HG02642 (cell line): ENCODE data around the gene ANKMY1.

Source experiments
- ATAC-seq: cut with Tn5 transposase; IDR thresholded peaks from one replicate; pipeline ENCODE4 v1.9.1; 2021; ENCODE audit warnings: mild to moderate bottlenecking; ENCODE audit not compliant: unreplicated experiment, poor library complexity

Gene ANKMY1, protein sequence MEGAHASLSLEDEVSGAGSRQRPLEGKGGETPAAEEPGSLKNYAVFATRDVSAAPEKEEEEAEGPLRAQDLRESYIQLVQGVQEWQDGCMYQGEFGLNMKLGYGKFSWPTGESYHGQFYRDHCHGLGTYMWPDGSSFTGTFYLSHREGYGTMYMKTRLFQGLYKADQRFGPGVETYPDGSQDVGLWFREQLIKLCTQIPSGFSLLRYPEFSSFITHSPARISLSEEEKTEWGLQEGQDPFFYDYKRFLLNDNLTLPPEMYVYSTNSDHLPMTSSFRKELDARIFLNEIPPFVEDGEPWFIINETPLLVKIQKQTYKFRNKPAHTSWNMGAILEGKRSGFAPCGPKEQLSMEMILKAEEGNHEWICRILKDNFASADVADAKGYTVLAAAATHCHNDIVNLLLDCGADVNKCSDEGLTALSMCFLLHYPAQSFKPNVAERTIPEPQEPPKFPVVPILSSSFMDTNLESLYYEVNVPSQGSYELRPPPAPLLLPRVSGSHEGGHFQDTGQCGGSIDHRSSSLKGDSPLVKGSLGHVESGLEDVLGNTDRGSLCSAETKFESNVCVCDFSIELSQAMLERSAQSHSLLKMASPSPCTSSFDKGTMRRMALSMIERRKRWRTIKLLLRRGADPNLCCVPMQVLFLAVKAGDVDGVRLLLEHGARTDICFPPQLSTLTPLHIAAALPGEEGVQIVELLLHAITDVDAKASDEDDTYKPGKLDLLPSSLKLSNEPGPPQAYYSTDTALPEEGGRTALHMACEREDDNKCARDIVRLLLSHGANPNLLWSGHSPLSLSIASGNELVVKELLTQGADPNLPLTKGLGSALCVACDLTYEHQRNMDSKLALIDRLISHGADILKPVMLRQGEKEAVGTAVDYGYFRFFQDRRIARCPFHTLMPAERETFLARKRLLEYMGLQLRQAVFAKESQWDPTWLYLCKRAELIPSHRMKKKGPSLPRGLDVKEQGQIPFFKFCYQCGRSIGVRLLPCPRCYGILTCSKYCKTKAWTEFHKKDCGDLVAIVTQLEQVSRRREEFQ

DNA sequence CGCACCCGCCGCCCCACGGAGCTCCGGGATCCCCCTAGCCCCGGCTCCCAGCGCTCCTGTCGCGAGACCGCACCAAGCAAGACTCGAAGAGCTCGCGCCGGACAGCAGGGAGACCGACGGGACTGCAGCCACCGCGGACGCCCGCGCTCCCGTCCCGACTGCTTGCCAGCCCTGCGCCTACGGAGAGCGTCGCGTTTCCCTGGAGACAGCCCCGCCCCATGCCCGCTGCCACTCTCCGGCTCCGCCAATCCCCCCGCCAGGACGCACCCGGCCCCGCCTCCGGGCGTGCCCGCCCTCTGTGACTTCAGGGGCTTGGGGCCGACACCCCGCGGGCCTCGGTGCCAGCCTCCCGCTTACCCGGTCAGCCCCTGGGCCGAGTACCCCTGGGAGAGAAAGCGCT lies at the start of gene ANKMY1:
Gene ANKMY1 (minus strand): TSS at position 181 of the 400 bp plus-strand sequence. CDS start 653 bp downstream, outside the sequence.
- no peak for ATAC-seq

DNA sequence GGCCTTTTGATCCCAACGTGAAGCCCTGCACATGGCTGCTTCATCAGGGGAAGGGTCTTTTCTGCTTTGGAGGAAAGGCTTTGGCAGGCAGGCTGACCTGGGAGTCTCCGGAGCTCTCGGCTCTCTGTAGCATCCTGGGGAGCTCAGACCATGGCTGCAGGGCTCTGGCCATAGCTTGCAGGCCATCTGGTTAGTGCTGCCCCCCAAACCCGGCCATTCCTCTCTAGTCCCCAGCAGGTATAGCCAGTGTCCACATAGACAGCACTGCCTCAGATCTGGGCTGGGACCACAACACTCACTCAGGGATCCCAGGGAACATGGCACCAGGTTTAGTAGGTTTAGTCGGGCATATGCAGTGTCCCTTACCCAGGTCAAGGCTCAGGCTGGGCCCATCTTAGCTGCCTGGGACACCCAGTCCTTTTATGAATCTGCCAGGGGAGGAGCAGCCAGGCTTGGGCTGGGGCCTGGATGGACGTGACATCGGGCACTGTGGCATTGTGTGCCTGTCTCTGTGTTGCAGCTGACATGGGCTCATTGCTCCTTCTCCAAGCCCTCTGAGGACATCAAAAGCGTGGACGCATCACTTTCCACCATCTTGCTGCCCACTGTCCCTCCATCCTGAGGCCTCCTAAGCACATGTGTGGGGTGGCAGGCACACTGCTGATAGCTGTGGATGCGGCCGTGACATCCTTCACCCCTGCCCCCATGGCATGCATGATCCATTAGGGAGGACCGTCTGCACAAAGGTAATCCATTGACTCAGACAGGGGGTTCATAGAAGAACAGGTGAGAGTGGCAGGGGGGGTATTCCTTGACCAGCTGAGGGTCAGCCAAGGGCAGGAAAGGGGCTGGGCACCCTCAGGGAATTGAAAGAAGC lies 48.3 kb upstream of the ANKMY1 start:
- no peak for ATAC-seq

DNA sequence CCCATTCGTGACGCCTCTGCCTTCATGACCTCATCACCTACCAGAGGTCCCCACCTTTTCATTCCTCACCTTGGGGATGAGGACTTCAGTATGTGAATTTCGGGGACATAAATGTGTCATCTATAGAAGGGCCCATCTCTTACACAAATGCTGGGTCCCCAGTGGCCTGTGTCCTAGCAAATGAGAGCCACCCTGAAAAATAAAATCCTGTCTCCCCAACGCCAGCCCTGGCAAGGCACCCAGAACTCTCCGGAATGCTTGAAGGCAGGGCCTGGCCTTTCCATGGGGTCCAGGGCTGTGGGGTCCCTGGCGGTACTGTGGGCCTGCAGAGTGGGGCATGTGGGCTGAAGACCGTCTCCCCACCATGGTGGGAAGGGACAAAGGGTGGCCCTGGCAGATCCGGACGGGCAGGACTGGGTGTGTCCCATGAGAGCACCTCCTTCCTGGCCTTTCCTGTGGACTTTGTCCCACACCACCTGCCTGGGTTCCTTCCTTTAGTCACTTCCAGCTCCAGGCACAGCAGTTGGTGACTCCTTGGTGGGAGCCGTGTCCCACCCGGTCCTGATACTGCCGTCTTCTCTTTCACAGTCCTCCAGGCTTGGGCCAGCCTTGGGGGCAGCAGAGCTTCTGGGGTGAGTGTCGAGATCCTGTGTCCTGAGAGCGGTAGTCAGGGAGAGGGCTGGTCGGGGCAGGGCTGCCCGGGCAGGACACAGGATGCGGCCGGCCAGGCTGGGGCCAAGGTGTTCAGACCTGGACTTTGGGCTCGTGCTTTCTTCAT lies 47.3 kb upstream of the ANKMY1 start:
- ATAC-seq: no peak

DNA sequence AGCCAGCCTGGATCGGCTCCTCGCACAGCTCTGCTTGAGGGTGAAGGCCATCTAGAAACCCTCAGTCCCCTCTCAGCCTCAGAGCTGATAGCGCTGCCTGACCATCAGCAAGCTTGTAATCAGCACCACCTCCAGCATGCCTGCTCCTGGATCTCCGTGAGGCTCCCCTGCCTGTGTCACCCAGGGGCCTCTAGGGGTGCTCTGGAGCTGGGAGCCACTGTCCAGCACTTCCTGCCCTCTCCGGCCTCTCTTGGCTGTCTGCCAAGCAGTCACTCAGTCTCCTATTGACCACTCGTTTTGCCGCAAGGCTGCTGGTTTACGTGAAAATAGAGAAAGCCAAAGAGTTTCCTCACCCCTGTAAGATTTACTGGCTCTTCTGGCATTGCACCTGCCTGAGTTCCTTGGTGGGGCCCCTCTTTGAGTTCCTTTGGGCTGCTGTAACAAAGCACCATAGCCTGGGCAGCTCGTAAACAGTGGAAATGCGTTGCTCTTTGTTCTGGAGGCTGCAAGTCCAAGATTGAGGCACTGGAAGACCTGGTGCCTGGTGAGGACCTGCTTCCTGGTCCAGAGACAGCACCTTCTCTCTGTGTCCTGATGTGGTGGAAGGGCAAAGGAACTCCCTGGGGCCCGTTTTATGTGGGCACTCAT lies 46.6 kb upstream of the ANKMY1 start:
- ATAC-seq: no peak

DNA sequence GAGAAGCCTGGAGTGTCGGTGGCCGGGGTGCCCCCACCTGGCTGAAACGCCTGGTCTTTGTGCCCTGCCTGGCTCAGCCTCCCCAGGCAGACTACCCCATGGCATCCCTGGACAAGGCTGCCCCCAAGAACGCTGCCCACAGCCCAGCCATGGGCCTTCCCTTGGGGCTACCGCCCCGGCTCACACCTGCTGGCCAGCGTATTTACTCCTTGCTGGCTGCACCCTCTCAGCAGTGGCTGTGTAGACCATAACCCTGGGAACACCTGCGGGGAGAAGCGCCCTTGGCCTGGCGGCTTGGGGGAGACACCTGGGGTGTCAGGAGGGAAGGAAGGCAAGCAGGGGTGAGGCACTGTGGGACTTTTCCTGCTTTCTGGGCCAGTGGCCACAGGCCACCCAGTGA lies 46.1 kb upstream of the ANKMY1 start:
- ATAC-seq: no peak

DNA sequence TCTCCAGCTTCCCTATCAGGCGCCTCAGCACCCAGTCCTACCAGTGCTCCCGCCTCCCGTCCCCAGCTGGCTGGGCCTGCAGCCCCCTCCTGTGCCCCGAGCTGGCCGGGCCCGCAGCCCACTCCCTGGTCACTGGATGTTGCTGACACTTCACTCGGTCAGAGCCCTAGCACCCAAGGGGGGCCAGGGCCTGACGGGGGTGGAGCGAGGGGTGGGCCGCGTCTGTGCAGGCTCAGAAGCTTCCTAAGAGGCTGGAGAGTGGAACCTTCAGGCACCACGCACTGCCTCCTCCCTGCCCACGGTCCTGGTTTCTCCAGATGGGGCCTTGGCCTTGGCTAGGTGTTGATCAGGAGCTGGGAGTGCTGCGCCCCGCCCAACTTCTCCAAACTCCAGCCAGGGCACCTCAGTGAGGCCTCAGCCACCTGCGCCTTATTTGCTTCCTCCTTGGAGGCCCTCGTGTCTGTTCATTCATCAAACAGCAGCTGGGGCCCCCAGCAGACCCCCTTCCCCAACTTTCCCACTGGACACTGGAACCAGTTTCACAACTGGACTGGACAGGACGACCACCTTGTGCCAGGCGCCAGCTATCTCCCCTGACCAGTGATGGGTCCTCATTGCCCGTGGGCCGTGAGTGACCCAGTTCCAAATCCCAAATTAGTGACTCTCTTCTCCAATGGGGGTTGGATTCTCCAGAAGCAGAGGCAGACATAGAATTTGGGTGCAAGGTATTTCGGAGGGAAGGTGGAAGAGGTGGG lies 45.5 kb upstream of the ANKMY1 start:
- no peak for ATAC-seq

DNA sequence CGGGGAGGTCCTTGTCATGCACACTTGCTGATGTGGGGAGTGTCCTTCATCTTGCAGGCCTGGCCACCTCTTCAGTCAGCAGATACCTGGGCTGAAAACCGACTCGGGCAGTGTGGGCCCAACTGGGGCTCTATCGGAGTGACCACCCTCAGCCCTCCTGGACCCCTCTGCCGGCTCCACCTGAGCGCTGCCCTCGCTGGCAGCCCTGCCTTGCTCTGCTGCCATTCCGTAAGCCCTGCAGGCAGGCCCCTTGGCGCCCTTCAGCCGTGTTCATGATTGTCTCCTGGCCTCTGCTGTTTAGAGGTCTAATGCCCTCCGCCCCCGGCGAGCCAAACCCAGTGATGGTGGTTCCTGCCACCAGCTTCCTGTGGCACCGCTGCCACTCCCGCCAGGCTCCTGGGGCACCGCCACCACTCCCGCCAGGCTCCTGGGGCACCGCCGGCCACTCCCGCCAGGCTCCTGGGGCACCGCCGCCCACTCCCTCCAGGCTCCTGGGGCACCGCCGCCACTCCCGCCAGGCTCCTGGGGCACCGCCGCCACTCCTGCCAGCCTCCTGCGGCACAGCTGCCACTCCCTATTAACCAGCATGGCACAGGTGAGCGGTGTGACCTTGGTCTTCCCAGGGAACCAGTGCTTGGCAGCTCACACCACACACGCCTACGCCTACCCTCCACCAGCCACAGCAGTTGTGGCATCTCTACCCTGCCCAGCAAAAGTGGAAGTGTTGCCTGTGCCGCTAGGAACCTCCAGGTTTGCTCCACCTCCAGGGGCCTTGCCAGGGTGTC lies 44.7 kb upstream of the ANKMY1 start:
- ATAC-seq: no peak

DNA sequence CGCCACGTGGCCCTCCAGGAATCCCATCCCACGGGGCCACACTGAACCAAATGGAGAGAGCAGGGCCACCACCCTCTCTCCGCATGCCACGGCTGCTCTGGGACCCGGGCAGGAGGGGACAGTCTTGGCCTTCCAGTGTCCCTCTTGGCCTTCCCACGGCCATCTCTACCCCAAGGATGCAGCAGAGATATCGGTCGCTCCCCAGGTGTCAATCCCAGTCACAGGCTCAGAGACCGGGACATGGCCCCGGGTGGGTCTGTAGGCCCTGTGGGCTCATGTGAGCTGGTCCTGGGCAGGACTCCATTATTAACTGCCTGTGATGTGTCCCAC lies 44.0 kb upstream of the ANKMY1 start:
- ATAC-seq: no peak

DNA sequence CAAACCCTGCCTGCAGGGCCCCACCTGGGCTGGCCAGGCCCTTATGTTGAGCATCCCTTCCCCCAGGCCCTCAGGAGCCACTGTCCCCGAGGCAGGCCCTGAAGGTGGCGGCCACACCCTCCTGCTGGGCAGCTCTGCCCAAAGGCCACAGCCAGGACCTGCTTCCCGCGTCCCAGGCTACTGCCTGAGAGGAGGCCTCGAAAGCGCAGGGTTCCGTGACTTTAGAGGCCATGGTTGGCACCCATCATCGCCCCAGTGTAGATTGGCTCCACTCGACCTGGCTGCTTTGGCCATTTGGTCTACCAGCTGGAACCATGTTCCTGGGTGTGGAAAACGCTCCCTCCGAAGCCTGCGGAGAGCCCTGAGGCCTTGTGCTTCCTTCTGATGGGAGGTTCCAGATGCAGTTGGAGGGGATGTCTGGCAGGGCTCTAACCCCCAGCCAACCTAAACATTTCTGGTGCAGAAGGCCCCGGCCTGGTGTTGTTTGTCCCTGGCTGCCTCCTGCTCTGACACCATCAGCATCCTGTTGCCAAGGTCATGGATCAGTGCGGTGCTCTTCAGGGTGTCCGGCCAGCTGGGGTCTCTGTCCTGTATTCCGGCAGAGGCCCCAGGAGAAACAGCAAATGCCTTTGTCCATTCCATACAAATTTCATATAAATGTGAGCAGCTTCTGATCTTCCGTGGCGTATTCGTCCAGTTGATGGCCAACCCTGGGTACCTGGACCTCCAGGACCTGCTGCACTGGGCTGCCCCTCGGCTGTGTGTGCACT lies 43.5 kb upstream of the ANKMY1 start:
- ATAC-seq: no peak

DNA sequence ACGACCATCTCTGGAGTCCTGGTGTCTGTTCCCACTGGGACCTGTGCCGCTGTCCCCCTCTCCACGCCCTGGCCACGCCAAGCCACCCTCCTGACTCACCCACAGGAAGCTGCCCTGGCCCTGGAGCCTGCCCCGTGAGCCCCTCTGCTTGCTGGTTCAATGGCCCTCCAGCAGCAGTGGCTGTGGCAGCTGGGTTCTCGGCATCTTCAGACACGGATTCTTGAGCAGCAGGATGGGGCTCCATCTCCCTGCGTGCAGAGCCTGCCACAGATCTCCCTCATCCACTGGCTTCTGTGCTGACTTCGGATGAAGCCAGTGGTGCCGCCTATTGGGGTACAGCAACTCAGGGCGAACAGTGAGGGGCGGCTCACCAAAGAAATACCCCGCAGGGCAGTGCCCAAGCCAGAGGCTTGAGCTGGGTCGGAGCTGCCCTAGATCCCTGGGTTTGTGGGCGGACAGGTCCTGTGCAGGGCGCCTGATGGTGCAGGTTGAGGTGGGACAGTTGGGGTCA lies 42.7 kb upstream of the ANKMY1 start:
- no peak for ATAC-seq

DNA sequence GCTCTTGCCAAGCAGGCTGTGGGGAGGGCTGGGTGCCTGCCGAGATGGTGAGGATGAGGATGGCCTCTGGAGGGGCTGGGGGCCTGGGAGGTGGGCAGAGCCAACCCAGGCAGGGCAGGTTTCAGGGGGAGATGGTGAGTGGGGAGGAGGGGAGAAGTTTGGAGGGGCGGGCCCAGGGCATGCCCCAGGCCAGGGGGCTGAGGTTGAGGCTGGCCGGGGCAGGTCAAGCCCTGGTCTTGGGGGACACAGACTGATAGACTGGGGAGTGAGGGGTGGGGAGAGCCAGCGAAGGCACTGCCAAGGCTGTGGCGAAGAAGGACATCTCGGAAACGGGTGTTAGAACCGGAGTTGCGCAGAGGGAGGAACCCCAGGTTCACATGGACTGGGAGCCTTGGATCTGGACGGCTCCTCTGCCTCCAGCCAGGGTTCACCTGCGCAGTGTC lies 41.4 kb upstream of the ANKMY1 start:
- no peak for ATAC-seq

DNA sequence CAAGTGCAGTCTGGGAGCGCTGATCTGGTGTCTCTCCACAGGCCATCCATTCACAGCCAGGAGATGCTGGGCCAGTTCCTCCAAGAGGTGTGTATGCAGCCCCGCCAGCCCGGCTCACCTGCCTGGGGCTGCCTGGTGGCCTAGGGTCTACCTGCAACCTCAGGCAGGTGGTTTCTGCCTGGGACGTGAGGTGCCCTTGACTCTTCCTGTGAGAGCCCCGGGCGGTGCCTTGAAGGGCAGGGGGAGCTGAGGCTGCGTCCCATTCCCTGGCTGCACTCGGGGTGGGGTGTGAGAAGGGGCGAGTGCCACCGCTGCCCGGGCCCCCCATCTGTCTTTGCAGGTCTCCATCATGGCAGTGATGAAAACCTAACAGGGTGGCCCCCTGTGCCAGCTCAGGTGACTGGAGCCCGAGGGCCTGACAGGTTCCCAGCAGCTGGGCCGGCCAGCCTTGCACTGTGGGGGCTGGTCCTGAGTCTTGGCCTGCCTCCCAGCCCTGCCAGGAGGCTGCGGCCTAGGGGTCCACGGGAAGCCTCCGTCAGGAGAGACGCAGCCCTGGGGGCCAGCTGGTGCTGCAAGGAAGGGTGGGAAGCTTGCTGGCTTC lies 40.6 kb upstream of the ANKMY1 start:
- no peak for ATAC-seq

DNA sequence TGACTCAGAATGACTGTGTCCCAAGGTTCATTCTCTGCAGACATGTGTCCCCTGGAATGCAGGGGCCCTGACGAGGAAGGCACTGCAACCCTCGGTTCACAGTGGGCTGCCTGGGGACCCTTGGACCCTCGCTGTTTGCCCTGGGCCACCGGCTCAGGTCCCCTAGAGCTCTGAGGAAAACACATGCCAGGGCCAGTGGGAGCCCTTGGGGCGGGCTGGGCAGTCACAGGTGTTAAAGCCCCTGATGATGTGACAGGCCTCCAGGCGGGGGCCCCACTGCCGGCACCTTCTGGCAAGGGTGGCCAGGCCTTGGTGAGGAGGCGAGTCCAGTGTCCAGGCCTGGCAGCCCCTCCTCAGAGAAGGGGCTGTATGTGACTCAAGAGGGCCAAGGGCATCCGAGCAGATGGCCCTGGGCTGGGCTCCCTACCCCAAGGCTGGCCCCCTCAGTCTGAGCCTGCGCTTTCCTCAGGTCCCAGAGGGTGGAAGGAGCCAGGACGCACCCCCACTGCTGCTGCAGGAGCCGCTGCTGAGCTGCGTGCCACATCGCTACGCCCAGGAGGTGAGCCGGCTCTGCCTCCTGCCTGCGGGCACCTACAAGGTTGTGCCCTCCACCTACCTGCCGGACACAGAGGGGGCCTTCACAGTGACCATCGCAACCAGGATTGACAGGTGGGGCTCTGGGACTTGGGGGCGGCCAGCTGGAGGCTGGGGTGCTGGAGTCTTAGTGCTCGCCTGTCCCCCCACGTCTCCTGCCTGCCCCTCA lies 39.8 kb upstream of the ANKMY1 start:
- no peak for ATAC-seq

DNA sequence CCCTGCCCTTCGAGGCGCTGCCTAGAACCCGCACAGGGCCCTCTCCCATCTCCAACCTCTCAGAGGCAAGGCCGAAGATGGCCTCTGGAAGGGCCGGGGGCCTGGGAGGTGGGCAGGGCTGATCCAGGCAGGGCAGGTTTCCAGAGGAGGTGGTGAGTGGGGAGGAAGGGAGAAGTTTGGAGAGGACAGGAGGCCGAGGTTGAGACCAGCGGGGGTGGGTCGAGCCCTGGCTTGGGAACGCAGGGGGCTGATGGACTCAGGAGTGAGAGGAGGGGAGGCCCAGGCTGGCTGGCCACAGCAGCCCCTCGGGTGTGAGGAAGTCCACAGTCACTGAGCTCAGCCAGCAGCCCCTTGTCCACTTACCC lies 39.2 kb upstream of the ANKMY1 start:
- ATAC-seq: no peak

DNA sequence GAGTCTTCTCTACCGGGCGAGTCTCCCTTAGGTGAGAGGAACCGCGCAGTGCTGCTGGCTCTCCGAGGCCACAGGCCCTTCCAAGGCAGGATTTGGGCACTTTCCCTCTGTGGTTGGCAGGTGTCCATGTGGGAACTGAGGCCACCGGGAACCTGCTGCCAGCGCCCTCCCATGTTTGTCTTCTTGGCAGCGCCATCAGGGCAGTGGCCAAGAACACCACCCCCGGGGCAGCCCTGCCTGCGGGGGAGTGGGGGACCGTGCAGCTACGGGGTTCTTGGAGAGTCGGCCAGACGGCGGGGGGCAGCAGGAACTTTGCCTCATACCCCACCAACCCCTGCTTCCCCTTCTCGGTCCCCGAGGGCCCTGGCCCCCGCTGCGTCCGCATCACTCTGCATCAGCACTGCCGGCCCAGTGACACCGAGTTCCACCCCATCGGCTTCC lies 38.7 kb upstream of the ANKMY1 start:
- no peak for ATAC-seq

DNA sequence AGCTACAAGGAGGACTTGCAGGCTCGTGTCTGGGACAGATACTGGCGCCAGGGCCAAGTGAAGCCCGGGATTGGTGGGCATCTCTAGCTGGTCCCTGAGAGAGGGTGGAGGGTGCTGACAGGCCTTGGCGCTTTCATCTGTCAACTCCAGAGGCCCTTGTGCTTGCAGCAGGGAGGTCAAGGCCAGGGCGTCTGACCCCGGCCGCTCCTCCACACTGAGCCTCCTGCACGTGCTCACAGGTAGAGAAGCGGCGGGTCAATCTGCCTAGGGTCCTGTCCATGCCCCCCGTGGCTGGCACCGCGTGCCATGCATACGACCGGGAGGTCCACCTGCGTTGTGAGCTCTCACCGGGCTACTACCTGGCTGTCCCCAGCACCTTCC lies 38.3 kb upstream of the ANKMY1 start:
- no peak for ATAC-seq
